ENCODE measurements around the gene TANGO6. TPM values are rescaled to one million over a fixed set of nuclear protein-coding genes. Genes with fewer than 3 reads are reported as not detected.

TANGO6 gene
- total and polyA plus RNA-seq, 2 of the 8 experiments (the other 6 are each of a cell fraction or from before 2014, with no cell fraction given), result 5.0 to 19.5 TPM

DNA sequence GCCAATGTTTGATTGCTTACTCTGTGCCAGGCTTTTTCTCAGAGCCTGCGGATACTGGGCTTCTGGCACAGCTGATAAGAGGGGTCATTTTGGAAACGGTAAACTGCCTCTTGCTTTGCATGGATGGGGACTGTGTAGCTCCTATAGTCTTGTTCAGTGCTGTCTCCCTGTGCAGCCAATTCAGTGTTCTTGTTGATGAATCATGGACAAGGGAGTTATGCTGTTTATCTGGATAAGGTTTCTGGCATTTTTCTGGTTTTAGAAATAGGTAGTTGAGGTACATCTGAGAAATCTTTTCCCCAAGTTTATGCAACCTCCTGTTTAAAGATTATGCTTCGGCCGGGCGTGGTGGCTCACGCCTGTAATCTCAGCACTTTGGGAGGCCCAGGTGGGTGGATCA is 16.7 kb upstream of the TANGO6 start:
- Histone ChIP-seq H2BK12ac (ENCODE audit: low read depth, low read length) (no peak overlapping the region), H2AFZ (ENCODE audit: low read length) (no peak overlapping the region), H3K23ac (ENCODE audit: insufficient read length) (no peak overlapping the region), H2BK15ac (ENCODE audit: low read length) (no peak overlapping the region), H2BK20ac (ENCODE audit: low read length) (no peak overlapping the region), H2BK5ac (ENCODE audit: low read depth, low read length) (no peak overlapping the region), H2AK5ac (ENCODE audit: low read depth, low read length) (no peak overlapping the region), H4K5ac (ENCODE audit: insufficient read length, low read depth, low read length) (no peak overlapping the region), H3K14ac (ENCODE audit: insufficient read length) (no peak overlapping the region), H3K18ac (ENCODE audit: extremely low read depth, low read length) (no peak overlapping the region), H3K27ac (ENCODE audit: low read depth, low read length) (no peak overlapping the region), H4K8ac (ENCODE audit: extremely low read depth, insufficient read depth, low read length) (no peak overlapping the region), H3K56ac (replicated peaks; ENCODE audit: insufficient read length, low read depth, low read length) (no peak overlapping the region), H3K36me3 (ENCODE audit: control insufficient read depth in 2 of 4, insufficient read depth in 4 of 4, low read length in 3 of 4) (peaks cover 25 to 87% (median 69%) of the 10 kb centered on the region in 4 experiments), H4K91ac (replicated peaks; ENCODE audit: insufficient read length, low read length) (no peak overlapping the region), H3K23me2 (ENCODE audit: low read depth, low read length) (no peaks in the 10 kb centered on the region), H3K4me2 (ENCODE audit: insufficient read depth in 1 of 2, low read depth in 2 of 2, low read length in 2 of 2) (no peak overlapping the region), H3K27me3 (replicated peaks in 1 of 4; ENCODE audit: control insufficient read depth in 3 of 4, extremely low read depth in 1 of 4, insufficient read depth in 3 of 4, low read length in 3 of 4) (no peaks in the 10 kb centered on the region), H3K4me1 (replicated peaks in 1 of 4; ENCODE audit: control insufficient read depth in 3 of 4, insufficient read depth in 4 of 4, low read length in 3 of 4) (no peaks in the 10 kb centered on the region), H3K79me2 (ENCODE audit: control insufficient read depth in 1 of 2, insufficient read depth in 2 of 2, low read length in 2 of 2) (no peaks in the 10 kb centered on the region), H3K9me3 (ENCODE audit: insufficient read depth in 2 of 2, low read depth in 1 of 2, low read length in 1 of 2) (no peaks in the 10 kb centered on the region), H4K20me1 (replicated peaks in 1 of 2; ENCODE audit: control insufficient read depth in 1 of 2, insufficient read depth in 2 of 2, low read length in 2 of 2) (no peaks in the 10 kb centered on the region), H3K4ac (replicated peaks; ENCODE audit: insufficient read length, low read depth, low read length) (no peak overlapping the region), H3K79me1 (ENCODE audit: low read depth, low read length) (no peaks in the 10 kb centered on the region), H3K9ac (replicated peaks in 1 of 4; ENCODE audit: extremely low read depth in 1 of 4, low read depth in 3 of 4, low read length in 3 of 4) (no peak overlapping the region), H3K4me3 (ENCODE audit: extremely low read depth in 1 of 4, insufficient read depth in 2 of 4, low read depth in 3 of 4, low read length in 4 of 4) (no peak overlapping the region), H2BK120ac (replicated peaks; ENCODE audit: low read depth, low read length) (no peak overlapping the region)
- 91% methylated on average over 6 of the region's 6 CpGs; no CpG with 5 or more reads in 1 of the 2 experiments for WGBS, 2 experiments (ENCODE audit: extremely low coverage in 1 of 2, insufficient coverage in 1 of 2, insufficient read length in 1 of 2, insufficient replicate concordance in 2 of 2, low coverage in 1 of 2, low lambda C conversion rate in 2 of 2, missing lambda C conversion rate in 1 of 2)
- FAIRE-seq (no peak), DNase-seq (ENCODE audit: low read depth in 1 of 2, low spot score in 2 of 2) (no peak)
- ChIA-PET CTCF (ENCODE audit: partially characterized antibody) (interaction anchor here (0.6 to 1.5 kb wide), 5 partner anchors 68 to 1446 kb away, joined by 3 read pairs; no protein-coding TSS in a partner anchor), POLR2A (ENCODE audit: partially characterized antibody) (no interaction called here)
- TF ChIP-seq KDM1A (IDR thresholded peaks at IDR 0.05; ENCODE audit: borderline replicate concordance, low read length) (no peak), ZNF274 (IDR thresholded peaks at IDR 0.05; ENCODE audit: borderline replicate concordance, extremely low read depth, low read length) (no peak), CBX5 (IDR thresholded peaks at IDR 0.05; ENCODE audit: low read depth, low read length) (no peak), SP4 (IDR thresholded peaks at IDR 0.05; ENCODE audit: low read length) (no peak), CHD1 (IDR thresholded peaks at IDR 0.05; ENCODE audit: low read depth, low read length) (no peak), POU5F1 (IDR thresholded peaks at IDR 0.05; ENCODE audit: low read depth, low read length) (no peak), SP2 (IDR thresholded peaks at IDR 0.05; ENCODE audit: low read length) (no peak), TCF12 (IDR thresholded peaks at IDR 0.05; ENCODE audit: low read depth, low read length) (no peak), RNF2 (IDR thresholded peaks at IDR 0.05; ENCODE audit: borderline replicate concordance, low read depth, low read length, missing control alignments, poor library complexity, severe bottlenecking) (no peak), RBBP5 (IDR thresholded peaks at IDR 0.05; ENCODE audit: borderline replicate concordance, low read depth, low read length) (no peak), CTBP2 (IDR thresholded peaks at IDR 0.05; ENCODE audit: borderline replicate concordance, insufficient read depth, insufficient read length, low read length) (no peak), GTF2F1 (IDR thresholded peaks at IDR 0.05; ENCODE audit: borderline replicate concordance, low read depth, low read length) (no peak), SIN3A (conservative IDR thresholded peaks at IDR 0.05 in 1 of 2, IDR thresholded peaks at IDR 0.05 in 1 of 2; ENCODE audit: low read depth in 1 of 2, low read length in 2 of 2) (no peak), GABPA (IDR thresholded peaks at IDR 0.05; ENCODE audit: borderline replicate concordance, insufficient read depth, low read length) (no peak)
